GM12878 (cell line): ENCODE results near the gene PRRG3. TPM values are rescaled to one million over a fixed set of nuclear protein-coding genes. Genes with fewer than 3 reads are reported as not detected.

Source experiments
- ATAC-seq: fragments of 200-7000 bp; cut with Tn5 transposase; 3 replicates; pipeline ENCODE4 v1.9.1; 2020; ENCODE audit warnings: mild to moderate bottlenecking, moderate library complexity
- BruUV-seq: library from RNA; stranded (reverse); fragments of 400-500 nt; replicated peaks from 2 replicates; lab custom pipeline; 2021; lab: Mats Ljungman, UMichigan
- CTCF ChIA-PET: fragments of 300-600 bp; sonication (Branson Sonifier 250); formaldehyde crosslinking; extraction: SDS; loops from one replicate; lab custom pipeline; 2021; ENCODE audit warnings: inconsistent platforms; lab: Yijun Ruan, JAX
- POLR2A ChIA-PET: fragments of 350-600 bp; formaldehyde crosslinking; extraction: SDS; loops from one replicate; lab custom pipeline; 2021; ENCODE audit warnings: inconsistent platforms; lab: Charles Lee
- RAD21 ChIA-PET: fragments of 300-600 bp; sonication (Branson Sonifier 250); formaldehyde crosslinking; loops from one replicate; lab custom pipeline; 2023; ENCODE audit warnings: antibody characterized with exemption; ENCODE audit not compliant: unreplicated experiment; lab: Charles Lee
- SMC1A ChIA-PET: fragments of 300-600 bp; sonication (Branson Sonifier 250); formaldehyde crosslinking; loops from one replicate; lab custom pipeline; 2023; ENCODE audit not compliant: unreplicated experiment, uncharacterized antibody; lab: Charles Lee
- DNase-seq: peaks from one replicate; pipeline ENCODE4 v3.0.0-alpha.2; 2011; ENCODE audit warnings: low read depth, low spot score
- FAIRE-seq: peaks from 3 replicates; lab custom pipeline; 2011; peaks lifted over from hg19 to GRCh38; lab: Jason Lieb, UNC
- H2AFZ ChIP-seq: 2 replicates; pipeline ENCODE4 v1.6.0; 2011; ENCODE audit warnings: low read depth, low read length, control low read depth; ENCODE audit not compliant: control insufficient read depth
- H3K27ac ChIP-seq: 2 replicates; pipeline ENCODE4 v1.5.1; 2011; ENCODE audit warnings: control low read depth; ENCODE audit not compliant: control insufficient read depth, insufficient read depth
- H3K27me3 ChIP-seq, 2 experiments: replicated peaks in 1 of 2; 2 replicates each; pipeline versions ENCODE4 v1.6.0 to v1.6.1; 2011; ENCODE audit warnings: low read length in 1 of 2; ENCODE audit not compliant: control insufficient read depth in 2 of 2, insufficient read depth in 2 of 2
- H3K36me3 ChIP-seq, 2 experiments: 2 replicates each; pipeline ENCODE4 v1.5.1; 2011; ENCODE audit warnings: low read length in 1 of 2; ENCODE audit not compliant: control insufficient read depth in 2 of 2, insufficient read depth in 2 of 2
- H3K4me1 ChIP-seq: 2 replicates; pipeline ENCODE4 v1.6.1; 2011; ENCODE audit warnings: mild to moderate bottlenecking, low read length, moderate library complexity, mixed read lengths; ENCODE audit not compliant: control insufficient read depth, insufficient read depth
- H3K4me2 ChIP-seq: 2 replicates; pipeline ENCODE4 v1.6.0; 2011; ENCODE audit warnings: control low read depth; ENCODE audit not compliant: control insufficient read depth, insufficient read depth
- H3K4me3 ChIP-seq: fragments of 200-600 bp; sonication (generic); 2 replicates; pipeline ENCODE4 v1.5.1; 2016
- H3K79me2 ChIP-seq: 2 replicates; pipeline ENCODE4 v1.6.0; 2011; ENCODE audit warnings: low read length; ENCODE audit not compliant: control insufficient read depth, insufficient read depth
- H3K9ac ChIP-seq: 2 replicates; pipeline ENCODE4 v1.8.0; 2011; ENCODE audit warnings: low read length, control low read depth, mixed read lengths; ENCODE audit not compliant: control insufficient read depth, insufficient read depth
- H3K9me3 ChIP-seq: replicated peaks from 3 replicates; pipeline ENCODE4 v1.5.1; 2011; ENCODE audit warnings: mild to moderate bottlenecking, low read length; ENCODE audit not compliant: control insufficient read depth, insufficient read depth
- H4K20me1 ChIP-seq: 2 replicates; pipeline ENCODE4 v1.6.0; 2011; ENCODE audit not compliant: control insufficient read depth, insufficient read depth
- CTCF ChIP-seq, 3 experiments: IDR thresholded peaks in 2 of 3; conservative IDR thresholded peaks in 1 of 3; 2 replicates each; pipeline ENCODE4 v1.5.1; 2011; ENCODE audit warnings: low read depth in 3 of 3, low read length in 3 of 3, mild to moderate bottlenecking in 3 of 3, control low read depth in 2 of 3, moderate library complexity in 2 of 3, inconsistent platforms in 1 of 3, mixed read lengths in 1 of 3; ENCODE audit not compliant: control insufficient read depth in 2 of 3, insufficient read depth in 1 of 3; ENCODE audit errors: extremely low read depth in 1 of 3
- RAD21 ChIP-seq: IDR thresholded peaks from 2 replicates; pipeline ENCODE4 v1.6.1; 2011; ENCODE audit warnings: mild to moderate bottlenecking, low read depth, low read length, moderate library complexity; ENCODE audit not compliant: insufficient read depth
- SMC3 ChIP-seq: IDR thresholded peaks from 2 replicates; pipeline ENCODE4 v1.6.1; 2011; ENCODE audit warnings: low read length, improper control_type of control experiment, borderline replicate concordance
- ZNF622 ChIP-seq: fragments of 450-650 bp; IDR thresholded peaks from 2 replicates; pipeline ENCODE4 v1.6.1; 2017; ENCODE audit warnings: mild to moderate bottlenecking, inconsistent platforms
- WGBS: methylation state at CpG from one replicate; pipeline ENCODE4 v1.1.6; 2016; ENCODE audit warnings: low lambda C conversion rate; ENCODE audit not compliant: insufficient replicate concordance, insufficient coverage; ENCODE audit errors: missing lambda C conversion rate; 5-methylcytosine and 5-hydroxymethylcytosine counted together
- in situ Hi-C: fragments of 300-500 bp; cut with MboI; formaldehyde crosslinking; loops from 9 replicates; pipeline ENCODE4 v1.14.3; 2018; ENCODE audit warnings: mixed read lengths
- intact Hi-C: fragments of 100-400 bp; cut with micrococcal nuclease; formaldehyde crosslinking; loops from one replicate; pipeline ENCODE4 v1.14.2; 2022; ENCODE audit not compliant: unreplicated experiment
- polyA plus RNA-seq, 11 experiments: library from polyadenylated mRNA; depleted of rRNA in 4 of 11; unstranded in 6 of 11; stranded (reverse) in 5 of 11; fragments of >200 nt; fragmentation: Nextera tagmentation in 4 of 11; fragmentation: Illumina TruSeq in 1 of 11; extraction: Ambion mirVana in 4 of 11; extraction: Trizol in 1 of 11; gene quantifications; 1 replicate in 1 of 11; 2 replicates in 10 of 11; pipeline versions ENCODE4 v1.2.1 to v1.2.3, GENCODE V29; 2011 to 2016; ENCODE audit warnings: inconsistent platforms in 2 of 11, missing spikeins in 2 of 11, low read depth in 1 of 11
- total RNA-seq, 4 experiments: library from RNA; depleted of rRNA in 3 of 4; stranded (reverse); fragments of >200 nt in 3 of 4; fragmentation: Illumina TruSeq in 1 of 4; extraction: Trizol in 1 of 4; gene quantifications; 2 replicates each; pipeline versions ENCODE4 v1.2.1 to v1.2.3, GENCODE V29; 2013 to 2021

The PRRG3 gene
- total and polyA plus RNA-seq, 10 of the 15 experiments (the other 5 are each of a cell fraction or from before 2014, with no cell fraction given) = under 0.01 TPM; not detected in 9

GRCh38 chrX:151753313-151754046 is 58.2 kb downstream of the PRRG3 start:
- no peak for DNase-seq
- H3K4me2 ChIP-seq = no peak overlapping the region
- no peak overlapping the region for H3K9ac ChIP-seq
- intact Hi-C loops = loop anchor here (1.0 to 10.0 kb wide), 3 partner anchors 880 to 1171 kb away; no protein-coding TSS in a partner anchor
- TF ChIP-seq SMC3 (peak; percentile 40; the same call in 1 of the 2 replicates), CTCF (IDR thresholded peaks at IDR 0.05 in 2 of 3, conservative IDR thresholded peaks at IDR 0.05 in 1 of 3; ENCODE audit: control insufficient read depth in 2 of 3, extremely low read depth in 1 of 3, insufficient read depth in 1 of 3, low read depth in 3 of 3, low read length in 3 of 3) (peak; percentile 75 to 83 (median 81)), ZNF622 (no peak), RAD21 (peak; percentile 81)
- TF ChIP-seq, all 136 proteins: peak for 3
- Histone ChIP-seq H3K27me3 (no peaks in the 10 kb centered on the region; a peak in 1 of 4 replicates), H4K20me1 (no peaks in the 10 kb centered on the region), H3K27ac (no peak overlapping the region), H3K4me3 (no peak overlapping the region), H3K79me2 (no peaks in the 10 kb centered on the region), H3K9me3 (no peaks in the 10 kb centered on the region), H3K36me3 (no peaks in the 10 kb centered on the region), H2AFZ (no peak overlapping the region), H3K4me1 (no peaks in the 10 kb centered on the region)
- RAD21 ChIA-PET = interaction anchor here (4.3 kb wide), 1 partner anchor 879 kb away, joined by 23 read pairs; no protein-coding TSS in a partner anchor
- in situ Hi-C loops = loop anchor here (5.0 to 10.0 kb wide), 2 partner anchors 889 to 1171 kb away; no protein-coding TSS in a partner anchor
- CTCF ChIA-PET = interaction anchor here (1.0 to 5.6 kb wide), 10 partner anchors 11 to 1067 kb away, joined by 3 to 55 read pairs (median 3); no protein-coding TSS in a partner anchor
- no TSS peak for BruUV-seq
- ATAC-seq (peak; percentile 98), FAIRE-seq (no peak)
- POLR2A ChIA-PET = no interaction called here
- 13% methylated on average over 21 of the region's 22 CpGs for WGBS
- SMC1A ChIA-PET = interaction anchor here (0.5 to 1.6 kb wide), 6 partner anchors 9 to 1066 kb away, joined by 3 to 8 read pairs (median 4); no protein-coding TSS in a partner anchor
